ENCODE data around the gene SLC45A1.
"Not testable (repeated sequence)": the region's sequence is repeated elsewhere in the genome, so short reads cannot be mapped to it uniquely, and the experiment has no call there.

Gene SLC45A1

GRCh38 chr1:8317647-8318381 is at the start of gene SLC45A1:
TSS of gene SLC45A1 (plus strand) at chr1:8318114. CDS start at chr1:8324330, 6,216 bp downstream.
- DNase-seq, result peak; percentile 58 to 80 (median 66)

GRCh38 chr1:8273036-8273435 is 44.9 kb upstream of the SLC45A1 start:
- no peak for DNase-seq

GRCh38 chr1:8274352-8274751 is 43.6 kb upstream of the SLC45A1 start:
- no peak for DNase-seq

GRCh38 chr1:8276173-8276914 is 41.6 kb upstream of the SLC45A1 start:
- DNase-seq, result no peak

GRCh38 chr1:8276932-8277331 is 41.0 kb upstream of the SLC45A1 start:
- DNase-seq, result no peak

GRCh38 chr1:8278677-8279076 is 39.2 kb upstream of the SLC45A1 start:
- DNase-seq, result not testable (repeated sequence)

GRCh38 chr1:8281843-8282509 is 35.9 kb upstream of the SLC45A1 start:
- no peak for DNase-seq

- DNase-seq, result no peak
Measured at GRCh38 chr1:8283058-8283884, 34.6 kb upstream of the SLC45A1 start.

- no peak for DNase-seq
Measured at GRCh38 chr1:8284127-8284526, 33.8 kb upstream of the SLC45A1 start.

- no peak for DNase-seq
Measured at GRCh38 chr1:8285103-8285502, 32.8 kb upstream of the SLC45A1 start.

GRCh38 chr1:8285965-8286364 is 31.9 kb upstream of the SLC45A1 start:
- no peak for DNase-seq

- no peak for DNase-seq
Measured at GRCh38 chr1:8293118-8293517, 24.8 kb upstream of the SLC45A1 start.

GRCh38 chr1:8293641-8294169 is 24.2 kb upstream of the SLC45A1 start:
- no peak for DNase-seq

- DNase-seq, result no peak
Measured at GRCh38 chr1:8294170-8294697, 23.7 kb upstream of the SLC45A1 start.

- no peak for DNase-seq
Measured at GRCh38 chr1:8297245-8297644, 20.7 kb upstream of the SLC45A1 start.

- DNase-seq, result no peak
Measured at GRCh38 chr1:8299963-8300362, 18.0 kb upstream of the SLC45A1 start.

GRCh38 chr1:8302081-8302956 is 15.6 kb upstream of the SLC45A1 start:
- DNase-seq, result no peak

GRCh38 chr1:8303141-8303540 is 14.8 kb upstream of the SLC45A1 start:
- DNase-seq, result no peak

- no peak for DNase-seq
Measured at GRCh38 chr1:8303876-8304275, 14.0 kb upstream of the SLC45A1 start.

GRCh38 chr1:8307628-8308027 is 10.3 kb upstream of the SLC45A1 start:
- no peak for DNase-seq

GRCh38 chr1:8311068-8311718 is 6.7 kb upstream of the SLC45A1 start:
- DNase-seq, result no peak

All from stimulated activated naive CD4-positive, alpha-beta T cell (primary cell).